Coronary artery (tissue), 2 donors: ENCODE data around the gene CAPN10.

Experiments used
- DNase-seq: peaks from one replicate; pipeline ENCODE4 v3.0.0-alpha.2; 2017; ENCODE audit warnings: low spot score
- H3K27ac ChIP-seq, 2 donors: fragments of 200-600 bp; sonication (generic); one replicate each; pipeline ENCODE4 v1.5.1; 2016 to 2019
- H3K4me3 ChIP-seq: fragments of 200-600 bp; sonication (generic); 2 replicates; pipeline ENCODE4 v1.5.1; 2016; ENCODE audit warnings: mild to moderate bottlenecking, moderate library complexity
- TF ChIP-seq, protein P1 (sequence below): fragments of 200-600 bp; sonication (generic); IDR thresholded peaks from one replicate; pipeline ENCODE4 v1.5.1; 2019; ENCODE audit warnings: antibody characterized with exemption

The CAPN10 gene

DNA sequence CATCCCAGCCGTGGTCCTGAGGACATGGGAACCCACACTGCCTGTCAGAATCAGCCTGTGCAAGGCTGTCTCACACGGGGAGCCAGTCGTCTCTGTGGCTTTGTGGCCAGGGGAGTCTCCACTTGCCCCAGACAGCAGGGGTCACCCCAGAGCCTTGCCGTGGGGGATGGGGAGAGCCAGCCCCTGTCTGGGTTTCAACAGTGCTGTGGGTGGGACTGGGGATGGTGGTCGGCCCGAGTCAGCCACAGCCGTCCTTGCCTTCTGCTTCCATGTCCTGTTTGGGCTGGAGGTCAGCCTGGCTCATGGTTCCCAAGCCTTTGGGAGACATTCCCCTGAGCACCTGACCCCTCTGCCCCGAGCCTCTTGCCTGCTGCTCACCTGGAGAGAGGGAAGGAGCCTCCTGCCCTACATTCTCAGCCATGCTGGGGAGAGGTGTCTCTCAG, 58.3 kb downstream of the CAPN10 start:
- TF ChIP-seq, protein P1, sequence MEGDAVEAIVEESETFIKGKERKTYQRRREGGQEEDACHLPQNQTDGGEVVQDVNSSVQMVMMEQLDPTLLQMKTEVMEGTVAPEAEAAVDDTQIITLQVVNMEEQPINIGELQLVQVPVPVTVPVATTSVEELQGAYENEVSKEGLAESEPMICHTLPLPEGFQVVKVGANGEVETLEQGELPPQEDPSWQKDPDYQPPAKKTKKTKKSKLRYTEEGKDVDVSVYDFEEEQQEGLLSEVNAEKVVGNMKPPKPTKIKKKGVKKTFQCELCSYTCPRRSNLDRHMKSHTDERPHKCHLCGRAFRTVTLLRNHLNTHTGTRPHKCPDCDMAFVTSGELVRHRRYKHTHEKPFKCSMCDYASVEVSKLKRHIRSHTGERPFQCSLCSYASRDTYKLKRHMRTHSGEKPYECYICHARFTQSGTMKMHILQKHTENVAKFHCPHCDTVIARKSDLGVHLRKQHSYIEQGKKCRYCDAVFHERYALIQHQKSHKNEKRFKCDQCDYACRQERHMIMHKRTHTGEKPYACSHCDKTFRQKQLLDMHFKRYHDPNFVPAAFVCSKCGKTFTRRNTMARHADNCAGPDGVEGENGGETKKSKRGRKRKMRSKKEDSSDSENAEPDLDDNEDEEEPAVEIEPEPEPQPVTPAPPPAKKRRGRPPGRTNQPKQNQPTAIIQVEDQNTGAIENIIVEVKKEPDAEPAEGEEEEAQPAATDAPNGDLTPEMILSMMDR = no peak
- Histone ChIP-seq H3K4me3 (no peak overlapping the region), H3K27ac (no peak overlapping the region)
- no peak for DNase-seq

DNA sequence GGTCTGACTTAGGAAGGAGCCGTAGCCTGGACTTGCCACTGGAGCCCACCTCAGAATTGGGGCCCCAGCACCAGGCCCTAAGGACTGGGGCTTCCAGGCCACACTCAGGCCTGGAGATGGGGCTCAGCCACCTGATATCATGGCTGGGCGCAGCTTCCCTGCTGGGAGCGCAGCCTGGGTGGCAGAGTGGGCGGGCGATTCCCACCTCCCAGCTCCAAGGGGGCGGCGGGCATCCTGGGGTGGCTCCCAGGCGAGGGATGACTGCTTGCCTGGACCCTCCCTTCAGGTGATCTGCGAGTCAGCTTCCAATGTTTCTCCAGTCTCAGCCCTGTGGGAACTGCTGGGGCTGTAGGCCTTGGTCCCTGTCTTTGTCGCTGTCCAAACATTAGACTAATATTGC, 58.8 kb downstream of the CAPN10 start:
- TF ChIP-seq, protein P1 = no peak
- Histone ChIP-seq H3K27ac (no peak overlapping the region), H3K4me3 (no peak overlapping the region)
- DNase-seq = no peak

DNA sequence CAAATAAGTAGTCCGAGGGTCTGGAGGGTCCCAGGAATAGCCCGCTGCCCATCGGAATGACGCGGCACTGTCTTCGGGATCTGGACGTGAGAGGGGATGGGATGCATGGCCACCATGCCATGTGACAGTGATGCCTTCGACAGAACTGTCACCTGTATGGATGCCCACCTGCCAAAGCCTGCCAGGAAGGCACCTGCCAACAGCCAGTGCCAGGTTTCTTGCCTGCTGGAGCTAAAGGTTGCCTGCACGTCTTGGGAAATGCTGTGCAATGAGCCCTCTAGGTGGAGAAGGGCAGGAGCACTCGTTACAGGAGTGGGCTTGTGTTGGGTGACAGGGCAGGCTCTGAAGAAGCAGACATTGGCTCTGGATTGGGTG, 59.3 kb downstream of the CAPN10 start:
- Histone ChIP-seq H3K27ac (no peak overlapping the region), H3K4me3 (no peak overlapping the region)
- DNase-seq = no peak
- TF ChIP-seq, protein P1 = no peak

DNA sequence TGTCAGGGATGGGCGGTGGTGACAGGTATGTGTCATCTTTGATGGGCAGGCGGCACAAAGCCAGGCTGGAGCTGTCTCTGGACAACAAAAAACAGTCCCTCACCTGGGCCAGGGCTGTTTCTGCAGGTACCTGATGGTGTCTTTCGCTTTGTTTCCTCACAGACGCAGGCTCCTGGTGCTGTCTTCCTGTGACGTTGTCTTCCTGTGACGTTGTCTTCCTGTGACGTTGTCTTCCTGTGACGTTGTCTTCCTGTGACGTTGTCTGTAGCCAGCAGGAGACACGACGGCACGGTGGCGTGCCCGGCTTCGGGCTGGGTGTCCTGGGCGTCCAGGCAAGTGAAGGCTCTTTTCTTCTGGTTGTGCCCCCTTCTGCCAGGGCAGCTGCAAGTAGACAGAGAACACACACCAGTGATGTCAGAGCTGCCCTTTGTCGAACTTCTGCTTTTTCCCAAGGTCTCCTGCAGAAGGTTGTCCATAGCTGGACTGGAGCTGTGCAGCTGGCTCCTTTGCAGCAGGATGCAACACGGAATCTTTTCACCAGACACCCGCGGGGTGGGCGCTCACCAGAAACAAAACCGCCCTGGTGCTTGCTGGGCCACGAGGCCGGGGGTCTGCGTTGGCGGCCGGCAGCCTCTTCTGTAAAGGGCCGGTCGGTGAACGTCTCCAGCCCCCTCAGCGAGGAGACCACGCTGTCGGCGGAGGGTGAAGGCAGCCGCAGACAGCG, 59.8 kb downstream of the CAPN10 start:
- H3K4me3 ChIP-seq = no peak overlapping the region
- no peak overlapping the region for H3K27ac ChIP-seq
- DNase-seq = peak; percentile 70
- TF ChIP-seq, protein P1 = no peak

DNA sequence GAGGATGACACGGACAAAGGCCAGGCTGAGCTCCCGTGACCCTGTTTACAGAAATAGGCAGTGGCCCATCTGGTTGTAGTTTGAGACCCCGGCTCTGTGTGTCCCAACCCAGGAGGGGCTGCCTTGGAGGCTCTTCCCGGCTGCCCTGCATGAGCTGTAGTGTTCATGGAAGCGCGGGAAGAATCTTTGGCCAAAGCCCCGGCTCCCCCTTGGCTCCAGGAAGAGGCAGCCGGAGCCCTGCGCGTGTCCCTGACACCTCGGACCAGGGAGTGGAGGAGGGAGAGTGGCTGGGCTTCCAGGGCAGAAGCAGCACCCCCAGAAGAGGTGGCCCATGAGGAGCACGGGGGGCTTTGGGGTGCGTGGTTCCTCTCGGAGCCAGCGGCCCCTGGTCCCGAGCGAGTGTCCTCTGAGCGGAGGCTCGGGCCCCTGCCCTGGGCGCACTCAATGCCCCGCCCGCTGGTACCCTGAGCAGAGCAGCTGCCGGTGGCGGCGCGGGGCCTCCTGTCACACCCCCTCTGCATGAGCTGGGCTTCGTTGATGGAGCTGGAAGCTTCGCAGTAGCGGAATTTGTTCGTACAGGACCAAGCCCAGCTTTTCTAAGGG, 60.5 kb downstream of the CAPN10 start:
- TF ChIP-seq, protein P1 = no peak
- Histone ChIP-seq H3K4me3 (no peak overlapping the region), H3K27ac (no peak overlapping the region)
- DNase-seq = peak; percentile 64

DNA sequence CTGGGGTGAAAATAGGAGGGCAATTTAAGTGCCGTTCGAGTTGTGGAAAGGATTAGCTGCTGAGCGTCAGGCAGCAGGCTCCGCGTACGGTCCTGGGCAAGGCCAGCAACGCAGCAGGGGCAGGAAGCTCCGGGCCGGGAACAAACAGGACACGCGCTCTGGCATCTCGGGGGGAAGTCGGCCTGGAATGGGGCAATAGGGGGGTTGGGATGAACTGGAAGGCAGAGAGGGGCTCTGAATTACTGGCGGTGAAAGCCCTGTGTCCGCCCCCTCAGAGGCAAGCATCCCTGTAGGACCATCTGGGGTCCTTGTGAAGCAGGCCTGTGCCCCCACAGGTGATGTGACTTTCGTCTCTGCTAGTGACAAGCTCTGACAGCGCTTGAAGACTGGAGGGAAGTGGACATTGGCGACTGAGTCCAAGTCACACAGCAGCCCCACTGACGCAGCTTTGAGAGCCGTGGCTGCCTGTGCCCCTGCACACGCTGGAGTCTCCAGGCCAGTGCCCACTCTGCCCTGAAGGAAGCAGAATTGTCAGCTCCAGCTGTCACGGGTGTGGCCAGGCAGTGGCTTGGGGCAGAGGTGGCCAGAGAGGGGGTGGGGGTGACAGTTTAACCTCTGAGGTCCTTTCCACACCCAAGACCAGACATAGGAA, 61.1 kb downstream of the CAPN10 start:
- DNase-seq = peak; percentile 68
- H3K4me3 ChIP-seq = no peak overlapping the region
- TF ChIP-seq, protein P1 = no peak
- no peak overlapping the region for H3K27ac ChIP-seq
